ENCODE data around the gene TMEM223. TPM values are rescaled to one million over a fixed set of nuclear protein-coding genes. Genes with fewer than 3 reads are reported as not detected.
A peak's percentile ranks its signal among the peaks of the same experiment; 100 is the strongest.
"Not testable (repeated sequence)": the region's sequence is repeated elsewhere in the genome, so short reads cannot be mapped to it uniquely, and the experiment has no call there.

The TMEM223 gene
- total RNA-seq, 1 donor from 2014 or later, result 18.6 TPM

DNA sequence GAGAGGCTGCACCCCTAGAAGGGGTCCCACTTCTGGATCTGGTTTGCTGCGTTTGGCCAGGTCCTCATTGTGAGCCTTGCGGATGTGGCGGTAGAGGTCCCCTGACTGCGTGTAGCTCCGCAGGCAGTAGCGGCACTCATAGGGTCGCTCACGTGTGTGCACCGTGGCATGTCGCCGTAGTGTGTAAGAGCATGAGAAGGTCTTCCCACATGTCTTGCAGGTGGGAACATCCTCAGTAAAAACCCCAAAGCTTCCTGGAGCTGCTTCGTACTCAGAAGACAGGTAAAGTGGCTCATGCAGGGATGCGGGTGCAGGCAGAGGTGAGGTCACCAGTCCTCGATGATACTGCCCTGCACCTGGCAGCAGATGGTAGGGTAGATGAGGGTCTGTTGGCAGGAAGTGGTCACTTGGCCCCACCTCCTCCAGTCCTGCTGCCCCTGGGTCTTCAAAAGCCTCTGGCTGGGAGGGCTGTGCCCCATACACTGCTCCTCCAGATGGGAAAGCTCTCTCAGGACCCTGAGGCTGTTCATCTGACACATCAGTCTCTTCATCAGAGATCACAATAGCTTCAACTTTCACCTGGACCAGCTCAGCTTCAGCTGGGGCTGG, 39.5 kb downstream of the TMEM223 start:
- Mint-ChIP-seq H3K27ac (peak overlapping the region; percentile 49), H3K4me3 (ENCODE audit: low read depth) (no peak overlapping the region), H3K9me3 (ENCODE audit: low read depth) (no peaks in the 10 kb centered on the region), H3K4me1 (ENCODE audit: low read depth) (peaks cover 20% of the 10 kb centered on the region), H3K27me3 (no peaks in the 10 kb centered on the region), H3K36me3 (ENCODE audit: insufficient read depth) (peaks cover 8% of the 10 kb centered on the region)
- DNase-seq (ENCODE audit: low spot score, unreplicated experiment), result no peak
- TF ChIP-seq CTCF (IDR thresholded peaks at IDR 0.05; ENCODE audit: unreplicated experiment), result no peak

GRCh38 chr11:62749931-62750330, 41.9 kb downstream of the TMEM223 start:
- not testable (repeated sequence) for H3K27me3 Mint-ChIP-seq; H3K36me3 Mint-ChIP-seq (ENCODE audit: insufficient read depth); H3K4me3 Mint-ChIP-seq (ENCODE audit: low read depth); H3K27ac Mint-ChIP-seq; DNase-seq (ENCODE audit: low spot score, unreplicated experiment); H3K9me3 Mint-ChIP-seq (ENCODE audit: low read depth)
- H3K4me1 Mint-ChIP-seq (ENCODE audit: low read depth), result peaks cover 20% of the 10 kb centered on the region

DNA sequence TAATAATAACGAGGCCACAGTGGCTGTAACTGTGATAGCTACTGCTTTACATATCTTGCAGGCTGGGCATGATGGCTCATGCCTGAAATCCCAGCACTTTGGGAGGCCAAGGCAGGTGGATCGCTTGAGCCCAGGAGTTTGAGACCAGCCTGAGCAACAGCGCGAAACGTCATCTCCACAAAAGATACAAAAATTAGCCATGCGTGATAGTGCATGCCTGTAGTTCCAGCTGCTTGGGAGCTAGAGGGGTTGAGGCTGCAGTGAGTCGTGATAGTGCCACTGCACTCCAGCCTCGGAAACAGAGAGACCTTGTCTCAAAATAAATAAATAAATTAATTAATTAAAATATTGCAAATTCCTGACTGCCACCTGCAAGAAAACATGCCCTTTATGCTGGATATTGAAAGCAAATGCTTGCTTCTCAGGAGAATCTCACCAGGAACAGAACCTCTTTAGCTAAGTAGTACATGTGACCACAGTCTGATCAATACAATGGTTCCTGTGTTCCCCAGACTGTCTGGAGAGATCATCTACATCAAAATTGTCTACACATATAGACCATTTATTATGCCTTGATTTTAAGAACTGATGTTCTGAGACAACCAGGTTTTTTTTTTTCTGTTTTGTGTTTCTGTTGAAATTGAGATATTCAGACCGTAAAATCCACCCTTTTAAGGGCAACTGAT, 44.2 kb downstream of the TMEM223 start:
- no peak overlapping the region for H3K4me3 Mint-ChIP-seq (ENCODE audit: low read depth)
- H3K27me3 Mint-ChIP-seq, result no peaks in the 10 kb centered on the region
- no peaks in the 10 kb centered on the region for H3K9me3 Mint-ChIP-seq (ENCODE audit: low read depth)
- no peak for TF ChIP-seq CTCF (IDR thresholded peaks at IDR 0.05; ENCODE audit: unreplicated experiment)
- no peak for DNase-seq (ENCODE audit: low spot score, unreplicated experiment)
- peaks cover 8% of the 10 kb centered on the region for H3K36me3 Mint-ChIP-seq (ENCODE audit: insufficient read depth)
- peak overlapping the region; percentile 89 for H3K27ac Mint-ChIP-seq
- H3K4me1 Mint-ChIP-seq (ENCODE audit: low read depth), result peaks cover 10% of the 10 kb centered on the region

Small RNAs within 50 kb of the gene (microRNA-seq; reads per million reads assigned to microRNA genes)
- gene MIR6514 (ENCODE audit: borderline number of aligned reads, unreplicated experiment), result not detected
- gene MIR6748 (ENCODE audit: borderline number of aligned reads, unreplicated experiment), result 2.4 reads per million

Other genes with a start within 250 kb of the TMEM223 start
- 27.2 and 39.8 TPM in 2 replicates for gene AHNAK, start 245.2 kb downstream of the TMEM223 start, total RNA-seq
- 1,931 and 1,938 TPM in 2 replicates for gene EEF1G, start 218.1 kb downstream of the TMEM223 start, total RNA-seq
- 23.1 and 26.0 TPM in 2 replicates for gene TUT1, start 200.5 kb downstream of the TMEM223 start, total RNA-seq
- 134 and 140 TPM in 2 replicates for gene MTA2, start 190.1 kb downstream of the TMEM223 start, total RNA-seq
- 42.7 and 47.0 TPM in 2 replicates for gene EML3, start 179.2 kb downstream of the TMEM223 start, total RNA-seq
- gene ROM1, start 178.7 kb downstream of the TMEM223 start, total RNA-seq, result 0.62 and 0.86 TPM in 2 replicates
- 43.4 and 48.9 TPM in 2 replicates for gene B3GAT3, start 170.0 kb downstream of the TMEM223 start, total RNA-seq
- 354 and 361 TPM in 2 replicates for gene GANAB, start 145.4 kb downstream of the TMEM223 start, total RNA-seq
- gene INTS5, start 138.7 kb downstream of the TMEM223 start, total RNA-seq, result 23.6 and 24.7 TPM in 2 replicates
- 71.7 and 73.5 TPM in 2 replicates for gene C11orf98, start 126.8 kb downstream of the TMEM223 start, total RNA-seq
- 12.2 and 18.0 TPM in 2 replicates for gene CSKMT, start 126.7 kb downstream of the TMEM223 start, total RNA-seq
- gene UQCC3, start 120.3 kb downstream of the TMEM223 start, total RNA-seq, result 7.0 and 7.6 TPM in 2 replicates
- 9.3 and 9.4 TPM in 2 replicates for gene LBHD1, start 119.7 kb downstream of the TMEM223 start, total RNA-seq
- 99.8 and 102 TPM in 2 replicates for gene UBXN1, start 112.9 kb downstream of the TMEM223 start, total RNA-seq
- 0.65 and 0.89 TPM in 2 replicates for gene LRRN4CL, start 102.5 kb downstream of the TMEM223 start, total RNA-seq
- 84.9 and 85.8 TPM in 2 replicates for gene BSCL2, start 84.6 kb downstream of the TMEM223 start, total RNA-seq
- 1.8 and 2.0 TPM in 2 replicates for gene GNG3, start 84.3 kb downstream of the TMEM223 start, total RNA-seq
- 61.0 and 63.9 TPM in 2 replicates for gene HNRNPUL2, start 64.5 kb downstream of the TMEM223 start, total RNA-seq
- gene TTC9C, start 63.5 kb downstream of the TMEM223 start, total RNA-seq, result 35.5 and 40.8 TPM in 2 replicates
- gene ZBTB3, start 37.8 kb downstream of the TMEM223 start, total RNA-seq, result 13.4 and 17.3 TPM in 2 replicates
- 93.8 and 101 TPM in 2 replicates for gene POLR2G, start 30.4 kb downstream of the TMEM223 start, total RNA-seq
- 52.3 and 56.3 TPM in 2 replicates for gene TAF6L, start 20.6 kb downstream of the TMEM223 start, total RNA-seq
- 38.4 and 40.8 TPM in 2 replicates for gene TMEM179B, start 4.6 kb downstream of the TMEM223 start, total RNA-seq
- gene NXF1, start 13.4 kb upstream of the TMEM223 start, total RNA-seq, result 120 and 130 TPM in 2 replicates
- gene STX5, start 40.0 kb upstream of the TMEM223 start, total RNA-seq, result 39.3 and 45.3 TPM in 2 replicates
- not detected in 2 replicates for gene TEX54, start 40.8 kb upstream of the TMEM223 start, total RNA-seq
- gene WDR74, start 47.6 kb upstream of the TMEM223 start, total RNA-seq, result 55.8 and 60.3 TPM in 2 replicates
- 140 and 180 TPM in 2 replicates for gene SLC3A2, start 88.9 kb upstream of the TMEM223 start, total RNA-seq
- 0.62 and 0.67 TPM in 2 replicates for gene CHRM1, start 129.4 kb upstream of the TMEM223 start, total RNA-seq
- gene SLC22A6, start 193.0 kb upstream of the TMEM223 start, total RNA-seq, result not detected in 2 replicates
- 2.4 and 4.1 TPM in 2 replicates for gene SLC22A8, start 223.8 kb upstream of the TMEM223 start, total RNA-seq

Measured in progenitor cell of endocrine pancreas (in vitro differentiated cells).